IPS-NIHi11 (cell line): Measurements from ENCODE around the gene EYS.

ENCODE experiments used
- DNase-seq: peaks from one replicate; pipeline ENCODE4 v3.0.0; 2012; ENCODE audit warnings: mixed read lengths, low spot score

EYS gene

GRCh38 chr6:64590965-64591675 is 1115.9 kb downstream of the EYS start:
- no peak for DNase-seq

GRCh38 chr6:64589961-64590360 is 1117.1 kb downstream of the EYS start:
- DNase-seq = no peak

GRCh38 chr6:64580346-64580745 is 1126.7 kb downstream of the EYS start:
- DNase-seq = no peak

- DNase-seq = no peak
These were observed 1153.7 kb downstream of the EYS start for GRCh38 chr6:64553249-64553786.

- DNase-seq = no peak
These were observed 1159.3 kb downstream of the EYS start for GRCh38 chr6:64547594-64548268.

- no peak for DNase-seq
These were observed 1167.1 kb downstream of the EYS start for GRCh38 chr6:64539917-64540316.

GRCh38 chr6:64538722-64539121 is 1168.3 kb downstream of the EYS start:
- DNase-seq = no peak

GRCh38 chr6:64527899-64528298 is 1179.1 kb downstream of the EYS start:
- no peak for DNase-seq

- DNase-seq = no peak
These were observed 1184.2 kb downstream of the EYS start for GRCh38 chr6:64522859-64523258.

GRCh38 chr6:64520050-64520449 is 1187.0 kb downstream of the EYS start:
- DNase-seq = no peak

GRCh38 chr6:64516393-64516792 is 1190.6 kb downstream of the EYS start:
- DNase-seq = no peak

- DNase-seq = no peak
These were observed 1199.4 kb downstream of the EYS start for GRCh38 chr6:64507661-64508060.

- DNase-seq = peak; percentile 63
These were observed 1201.7 kb downstream of the EYS start for GRCh38 chr6:64505312-64505711.

GRCh38 chr6:64504503-64504902 is 1202.5 kb downstream of the EYS start:
- no peak for DNase-seq

- no peak for DNase-seq
These were observed 1204.2 kb downstream of the EYS start for GRCh38 chr6:64502801-64503200.

GRCh38 chr6:64497634-64498033 is 1209.4 kb downstream of the EYS start:
- DNase-seq = no peak

GRCh38 chr6:64489763-64490162 is 1217.3 kb downstream of the EYS start:
- no peak for DNase-seq

GRCh38 chr6:64486578-64487351 is 1220.3 kb downstream of the EYS start:
- no peak for DNase-seq

- DNase-seq = no peak
These were observed 1223.0 kb downstream of the EYS start for GRCh38 chr6:64483956-64484499.

- no peak for DNase-seq
These were observed 1224.4 kb downstream of the EYS start for GRCh38 chr6:64482631-64483030.

- no peak for DNase-seq
These were observed 1227.9 kb downstream of the EYS start for GRCh38 chr6:64479134-64479533.

GRCh38 chr6:64477391-64477790 is 1229.6 kb downstream of the EYS start:
- no peak for DNase-seq
